Measurements from ENCODE around the gene LATS2. TPM values are rescaled to one million over a fixed set of nuclear protein-coding genes. Genes with fewer than 3 reads are reported as not detected.
"Not testable (repeated sequence)": the region's sequence is repeated elsewhere in the genome, so short reads cannot be mapped to it uniquely, and the experiment has no call there.

The LATS2 gene
- total RNA-seq, 1 donor from 2014 or later: 11.6 TPM

GRCh38 chr13:21075379-21076249, 14.2 kb upstream of the LATS2 start:
- ATAC-seq (peak; percentile 62), DNase-seq (ENCODE audit: low spot score) (no peak)

GRCh38 chr13:21075011-21075378, 13.6 kb upstream of the LATS2 start:
- DNase-seq (ENCODE audit: low spot score) (no peak), ATAC-seq (peak; percentile 44)

- DNase-seq (ENCODE audit: low spot score) (no peak), ATAC-seq (no peak)
Observed at GRCh38 chr13:21074546-21074945, 13.2 kb upstream of the LATS2 start.

GRCh38 chr13:21071924-21072323, 10.5 kb upstream of the LATS2 start:
- ATAC-seq: no peak
- DNase-seq (ENCODE audit: low spot score): no peak

GRCh38 chr13:21071015-21071414, 9.6 kb upstream of the LATS2 start:
- DNase-seq (ENCODE audit: low spot score): peak; percentile 57
- ATAC-seq: peak; percentile 62

GRCh38 chr13:21069561-21070004, 8.2 kb upstream of the LATS2 start:
- ATAC-seq: peak; percentile 68
- no peak for DNase-seq (ENCODE audit: low spot score)

- ATAC-seq: no peak
- no peak for DNase-seq (ENCODE audit: low spot score)
Observed at GRCh38 chr13:21067848-21068247, 6.5 kb upstream of the LATS2 start.

GRCh38 chr13:21066946-21067345, 5.6 kb upstream of the LATS2 start:
- no peak for DNase-seq (ENCODE audit: low spot score)
- no peak for ATAC-seq

- ATAC-seq (no peak), DNase-seq (ENCODE audit: low spot score) (no peak)
Observed at GRCh38 chr13:21065686-21066085, 4.3 kb upstream of the LATS2 start.

- ATAC-seq (no peak), DNase-seq (ENCODE audit: low spot score) (no peak)
Observed at GRCh38 chr13:21063031-21063430, 1.6 kb upstream of the LATS2 start.

GRCh38 chr13:21060338-21061028, 903 bp downstream of the LATS2 start:
- ATAC-seq (peak; percentile 47), DNase-seq (ENCODE audit: low spot score) (peak; percentile 73)

GRCh38 chr13:21059641-21060337, 1.6 kb downstream of the LATS2 start:
- no peak for DNase-seq (ENCODE audit: low spot score)

GRCh38 chr13:21058361-21058760, 3.0 kb downstream of the LATS2 start:
- ATAC-seq: no peak
- no peak for DNase-seq (ENCODE audit: low spot score)

More at GRCh38 chr13:21059641-21060337, 1.6 kb downstream of the LATS2 start:
- no peak for ATAC-seq

- no peak for DNase-seq (ENCODE audit: low spot score)
- no peak for ATAC-seq
Observed at GRCh38 chr13:21055511-21056045, 5.8 kb downstream of the LATS2 start.

- DNase-seq (ENCODE audit: low spot score) (no peak), ATAC-seq (no peak)
Observed at GRCh38 chr13:21055016-21055415, 6.4 kb downstream of the LATS2 start.

GRCh38 chr13:21054313-21054712, 7.1 kb downstream of the LATS2 start:
- peak; percentile 71 for ATAC-seq
- no peak for DNase-seq (ENCODE audit: low spot score)

- ATAC-seq: no peak
- DNase-seq (ENCODE audit: low spot score): no peak
Observed at GRCh38 chr13:21053231-21053630, 8.2 kb downstream of the LATS2 start.

GRCh38 chr13:21051675-21052074, 9.7 kb downstream of the LATS2 start:
- DNase-seq (ENCODE audit: low spot score) (no peak), ATAC-seq (no peak)

- DNase-seq (ENCODE audit: low spot score): no peak
- no peak for ATAC-seq
Observed at GRCh38 chr13:21050288-21051197, 10.8 kb downstream of the LATS2 start.

- not testable (repeated sequence) for ATAC-seq; DNase-seq (ENCODE audit: low spot score)
Observed at GRCh38 chr13:21049731-21050130, 11.7 kb downstream of the LATS2 start.

Measured in left lobe of liver (tissue), 2 donors.